Mesodermal cell (in vitro differentiated cells): ENCODE results near the gene SCN1A.

Source experiments
- H3K27ac ChIP-seq: 2 replicates; pipeline ENCODE4 v1.7.0; 2013; ENCODE audit warnings: mild to moderate bottlenecking, low read depth, low read length, moderate library complexity; ENCODE audit not compliant: severe bottlenecking
- H3K36me3 ChIP-seq: 2 replicates; pipeline ENCODE4 v1.7.1; 2013; ENCODE audit warnings: mild to moderate bottlenecking, low read length, moderate library complexity; ENCODE audit not compliant: control insufficient read depth, insufficient read depth
- H3K4me1 ChIP-seq: one replicate; pipeline ENCODE4 v1.7.1; 2013; ENCODE audit warnings: mild to moderate bottlenecking, low read length; ENCODE audit not compliant: insufficient read depth, control insufficient read depth, poor library complexity, severe bottlenecking
- H3K4me3 ChIP-seq: 2 replicates; pipeline ENCODE4 v1.7.0; 2013; ENCODE audit warnings: low read length, control low read depth, mild to moderate bottlenecking; ENCODE audit not compliant: insufficient read depth, poor library complexity, severe bottlenecking; ENCODE audit errors: extremely low read depth
- H3K9me3 ChIP-seq: 2 replicates; pipeline ENCODE4 v1.7.1; 2013; ENCODE audit warnings: mild to moderate bottlenecking, low read length, moderate library complexity; ENCODE audit not compliant: control insufficient read depth
- WGBS, 2 experiments: methylation state at CpG; one replicate each; pipeline ENCODE4 v1.1.5; 2013; ENCODE audit warnings: missing lambda C conversion rate in 2 of 2; ENCODE audit not compliant: insufficient coverage in 2 of 2; 5-methylcytosine and 5-hydroxymethylcytosine counted together

Gene SCN1A

DNA sequence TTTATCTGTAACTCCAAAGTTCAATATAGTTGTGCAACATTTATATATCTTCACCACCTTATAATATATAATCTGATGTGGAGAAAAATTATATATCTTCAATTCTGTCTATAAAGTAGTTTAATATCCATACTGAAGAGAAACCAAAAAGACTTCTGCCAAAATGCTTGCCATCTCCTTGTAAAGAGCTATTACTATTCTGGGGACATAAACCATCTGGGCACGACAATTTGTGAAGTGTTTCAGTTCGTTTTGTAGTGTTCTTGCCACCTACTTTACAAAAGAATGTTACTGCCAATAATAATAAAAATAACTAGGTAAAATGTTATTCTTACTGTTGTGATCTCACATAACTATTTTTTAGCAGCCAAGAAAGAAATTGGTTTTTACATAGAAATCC is 45.1 kb downstream of the SCN1A start:
- H3K4me3 ChIP-seq, result no peak overlapping the region
- no CpG with 5 or more reads among the region's 2 CpGs for WGBS, 2 experiments
- H3K36me3 ChIP-seq, result no peaks in the 10 kb centered on the region
- H3K4me1 ChIP-seq, result no peaks in the 10 kb centered on the region
- H3K27ac ChIP-seq, result no peak overlapping the region
- no peaks in the 10 kb centered on the region for H3K9me3 ChIP-seq

GRCh38 chr2:166081852-166082251 is 46.0 kb downstream of the SCN1A start:
- Histone ChIP-seq H3K27ac (no peak overlapping the region), H3K36me3 (no peaks in the 10 kb centered on the region), H3K4me3 (no peak overlapping the region), H3K9me3 (no peaks in the 10 kb centered on the region), H3K4me1 (no peaks in the 10 kb centered on the region)

GRCh38 chr2:166081131-166081632 is 46.6 kb downstream of the SCN1A start:
- WGBS, 2 experiments, result 100% methylated on average over 1 of the region's 4 CpGs
- Histone ChIP-seq H3K9me3 (no peaks in the 10 kb centered on the region), H3K36me3 (no peaks in the 10 kb centered on the region), H3K4me3 (no peak overlapping the region), H3K27ac (no peak overlapping the region), H3K4me1 (no peaks in the 10 kb centered on the region)

DNA sequence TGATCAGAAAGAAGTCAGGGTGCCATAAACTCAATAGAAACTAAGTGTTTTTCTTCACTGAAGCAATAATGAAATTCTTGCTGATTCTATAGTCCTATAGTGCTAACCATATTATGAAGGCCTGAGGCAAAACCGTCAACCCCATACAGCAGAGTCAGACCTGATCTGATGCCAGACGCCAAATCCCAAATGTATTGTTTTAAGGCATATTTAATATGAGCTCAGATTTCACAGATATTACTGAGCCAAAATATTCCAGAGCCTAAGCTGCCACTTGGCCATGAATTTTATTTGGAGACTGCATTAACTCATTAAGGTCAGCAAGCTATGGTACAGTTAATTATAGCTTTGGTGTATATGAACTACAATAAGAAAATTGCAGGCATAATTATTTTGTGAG is 53.4 kb downstream of the SCN1A start:
- no peaks in the 10 kb centered on the region for H3K9me3 ChIP-seq
- no peaks in the 10 kb centered on the region for H3K36me3 ChIP-seq
- H3K27ac ChIP-seq, result no peak overlapping the region
- WGBS, 2 experiments, result no CpG with 5 or more reads among the region's 2 CpGs
- H3K4me1 ChIP-seq, result no peaks in the 10 kb centered on the region
- H3K4me3 ChIP-seq, result no peak overlapping the region

DNA sequence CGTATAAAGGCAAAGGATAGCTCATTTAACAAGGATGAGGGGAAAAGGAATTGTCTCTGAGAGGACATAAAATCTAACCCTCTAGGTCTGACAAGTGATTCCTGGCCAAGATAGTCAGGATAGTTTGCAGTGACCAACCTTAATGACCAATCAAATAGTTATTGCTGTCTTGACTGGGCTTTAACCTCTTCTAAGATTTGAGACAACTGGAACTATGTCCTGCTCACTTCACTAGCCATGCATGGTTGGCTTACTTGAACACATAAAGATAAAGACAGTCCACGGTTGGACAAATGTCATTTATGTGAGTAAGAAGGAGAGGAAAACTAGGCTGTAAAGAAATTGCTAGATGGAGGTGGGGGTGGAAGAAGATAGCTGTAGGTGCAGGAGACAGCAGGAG is 53.8 kb downstream of the SCN1A start:
- Histone ChIP-seq H3K4me1 (no peaks in the 10 kb centered on the region), H3K27ac (no peak overlapping the region), H3K9me3 (no peaks in the 10 kb centered on the region), H3K36me3 (no peaks in the 10 kb centered on the region), H3K4me3 (no peak overlapping the region)
- 100% methylated on average over 1 of the region's 2 CpGs for WGBS, 2 experiments

GRCh38 chr2:166070231-166070630 is 57.6 kb downstream of the SCN1A start:
- WGBS, 2 experiments, result 75 to 79% methylated on average over 1 to 2 of the region's 3 CpGs
- H3K4me1 ChIP-seq, result no peaks in the 10 kb centered on the region

DNA sequence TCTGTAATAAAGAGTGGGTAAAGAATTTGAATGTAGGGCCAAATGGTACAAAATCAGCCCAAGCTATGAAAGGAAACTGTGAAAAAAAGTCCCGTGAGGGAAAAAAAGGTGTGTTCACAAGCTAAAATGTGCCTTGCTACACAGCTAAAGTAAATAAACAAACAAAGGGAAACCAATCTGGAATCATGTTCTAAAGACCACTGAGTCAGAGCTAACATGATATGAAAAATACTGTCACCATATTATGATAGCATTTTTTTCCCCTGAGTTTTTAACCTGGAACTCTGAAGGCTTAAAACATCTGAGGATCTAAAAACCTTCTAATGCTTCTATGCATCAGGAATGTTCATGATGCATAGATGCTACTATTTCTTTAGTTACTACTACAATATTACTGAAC is 58.8 kb downstream of the SCN1A start:
- Histone ChIP-seq H3K4me3 (no peak overlapping the region), H3K27ac (no peak overlapping the region), H3K36me3 (no peaks in the 10 kb centered on the region), H3K4me1 (no peaks in the 10 kb centered on the region), H3K9me3 (no peaks in the 10 kb centered on the region)
- WGBS, 2 experiments, result no CpG with 5 or more reads among the region's 1 CpG

More at GRCh38 chr2:166070231-166070630, 57.6 kb downstream of the SCN1A start:
- H3K27ac ChIP-seq, result no peak overlapping the region
- no peak overlapping the region for H3K4me3 ChIP-seq
- no peaks in the 10 kb centered on the region for H3K9me3 ChIP-seq
- no peaks in the 10 kb centered on the region for H3K36me3 ChIP-seq

- Histone ChIP-seq H3K27ac (no peak overlapping the region), H3K9me3 (no peaks in the 10 kb centered on the region), H3K4me3 (no peak overlapping the region), H3K4me1 (no peaks in the 10 kb centered on the region), H3K36me3 (no peaks in the 10 kb centered on the region)
- WGBS, 2 experiments, result 82% methylated on average over 2 of the region's 2 CpGs; no CpG with 5 or more reads in 1 of the 2 experiments
Measured at GRCh38 chr2:166067229-166067628, 60.6 kb downstream of the SCN1A start.

GRCh38 chr2:166060191-166060590 is 67.6 kb downstream of the SCN1A start:
- Histone ChIP-seq H3K4me3 (no peak overlapping the region), H3K27ac (no peak overlapping the region)
- WGBS, 2 experiments, result 67 to 100% methylated on average over 1 of the region's 4 CpGs

GRCh38 chr2:166057370-166058164 is 70.3 kb downstream of the SCN1A start:
- H3K4me1 ChIP-seq, result no peaks in the 10 kb centered on the region
- H3K36me3 ChIP-seq, result no peaks in the 10 kb centered on the region
- H3K27ac ChIP-seq, result no peak overlapping the region
- H3K9me3 ChIP-seq, result no peaks in the 10 kb centered on the region
- WGBS, 2 experiments, result 94 to 100% methylated on average over 1 of the region's 4 CpGs
- H3K4me3 ChIP-seq, result no peak overlapping the region

More at GRCh38 chr2:166060191-166060590, 67.6 kb downstream of the SCN1A start:
- H3K4me1 ChIP-seq, result no peaks in the 10 kb centered on the region
- H3K36me3 ChIP-seq, result no peaks in the 10 kb centered on the region
- H3K9me3 ChIP-seq, result no peaks in the 10 kb centered on the region

DNA sequence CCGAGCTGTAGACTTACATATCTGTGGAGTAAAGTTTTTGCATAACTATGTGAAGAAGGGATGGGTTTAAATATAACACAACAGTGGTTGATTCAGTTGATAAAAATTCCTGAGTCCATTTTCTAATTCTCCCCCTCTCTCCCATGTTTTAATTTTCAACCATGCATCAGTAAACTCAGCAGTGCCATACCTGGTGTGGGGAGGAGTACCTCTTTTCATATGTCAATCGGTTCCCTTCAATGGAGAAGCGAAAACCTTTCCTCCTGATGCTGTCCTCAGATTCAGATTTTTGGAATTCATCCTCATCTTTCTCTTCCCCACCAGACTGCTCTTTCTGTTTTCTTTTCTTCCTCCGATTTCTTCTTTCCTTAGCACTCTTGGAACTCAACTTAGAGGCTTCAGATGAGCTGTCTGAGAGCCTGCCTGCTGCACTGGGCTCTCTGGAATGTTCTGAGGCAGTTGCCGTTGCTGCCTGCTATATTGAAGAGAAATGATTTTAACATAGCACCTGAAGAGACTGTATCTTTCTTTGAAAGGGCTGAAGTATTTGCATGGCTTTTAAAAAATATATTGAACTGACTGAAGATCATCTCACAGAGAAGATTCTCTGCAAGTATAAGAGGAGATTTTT is 82.9 kb downstream of the SCN1A start:
- Histone ChIP-seq H3K4me3 (no peak overlapping the region), H3K4me1 (no peaks in the 10 kb centered on the region), H3K27ac (no peak overlapping the region), H3K9me3 (no peaks in the 10 kb centered on the region), H3K36me3 (no peaks in the 10 kb centered on the region)
- 68 to 81% methylated on average over 3 to 4 of the region's 5 CpGs for WGBS, 2 experiments
